GM12873 (cell line): ENCODE measurements around the gene PNPLA2.

Source experiments
- CTCF ChIP-seq: IDR thresholded peaks from 2 replicates; pipeline ENCODE4 v1.5.1; 2012; ENCODE audit warnings: low read depth, mild to moderate bottlenecking, moderate library complexity, low read length, control low read depth; ENCODE audit not compliant: insufficient read depth; ENCODE audit errors: missing control alignments

The PNPLA2 gene

GRCh38 chr11:855796-856195, 37.1 kb downstream of the PNPLA2 start:
- no peak for TF ChIP-seq CTCF

- TF ChIP-seq CTCF, result no peak
Observed at GRCh38 chr11:856397-856796, 37.7 kb downstream of the PNPLA2 start.

GRCh38 chr11:858053-858761, 39.5 kb downstream of the PNPLA2 start:
- no peak for TF ChIP-seq CTCF

- TF ChIP-seq CTCF, result no peak
Observed at GRCh38 chr11:858762-859339, 40.1 kb downstream of the PNPLA2 start.

GRCh38 chr11:859394-860131, 40.8 kb downstream of the PNPLA2 start:
- no peak for TF ChIP-seq CTCF

GRCh38 chr11:860234-861104, 41.8 kb downstream of the PNPLA2 start:
- no peak for TF ChIP-seq CTCF

- no peak for TF ChIP-seq CTCF
Observed at GRCh38 chr11:861105-861479, 42.4 kb downstream of the PNPLA2 start.
